ENCODE data around the gene TMEM91.
"Not testable (repeated sequence)": the region's sequence is repeated elsewhere in the genome, so short reads cannot be mapped to it uniquely, and the experiment has no call there.

Gene TMEM91

DNA sequence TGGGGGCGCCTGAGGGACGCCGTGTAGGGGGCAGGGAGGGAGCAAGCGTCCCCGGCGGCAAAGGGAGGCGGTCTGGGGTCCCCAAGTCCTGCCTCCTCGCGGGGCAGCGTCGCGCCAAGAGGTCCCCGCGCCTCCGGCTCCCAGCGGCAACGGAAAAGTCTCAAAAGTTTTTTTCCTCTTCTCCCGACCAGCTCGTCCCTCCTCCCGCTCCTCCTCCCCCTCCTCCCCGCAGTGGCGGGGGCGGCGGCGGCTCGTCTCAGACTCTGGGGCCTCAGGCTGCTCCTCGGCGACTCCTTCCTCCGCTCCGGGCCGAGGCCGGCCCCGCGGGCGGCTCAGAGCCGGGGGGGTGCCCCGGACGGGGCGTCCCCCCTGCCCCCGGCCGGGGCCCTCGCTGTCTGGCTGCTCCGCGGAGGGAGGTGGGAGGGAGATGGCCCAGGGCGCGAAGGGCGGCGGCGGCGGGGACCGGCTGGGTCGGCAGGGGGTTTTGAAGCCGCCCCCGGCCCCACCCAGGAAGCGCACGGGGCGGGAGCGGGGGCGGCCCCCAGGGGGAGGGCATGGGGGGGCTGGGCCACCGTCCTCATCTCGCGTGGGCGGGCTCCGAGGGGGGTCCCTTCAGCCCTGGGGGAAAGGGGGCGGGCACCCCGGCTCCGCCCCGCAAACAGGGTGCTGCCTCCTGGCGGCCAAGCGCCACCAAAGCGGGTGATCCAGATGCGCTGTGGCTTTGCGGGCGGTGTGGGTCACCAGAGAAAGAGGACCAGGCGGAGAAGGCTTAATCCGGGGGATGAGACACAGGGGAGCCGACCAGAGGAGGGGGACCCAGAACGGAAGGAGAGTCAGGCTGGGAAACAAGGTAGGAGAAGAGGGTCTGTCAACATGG is 22.6 kb upstream of the TMEM91 start, which contains the start of gene TGFB1:
TGFB1 (minus strand) TSS at position 457 of the 877 bp plus-strand sequence. CDS start 878 bp downstream, outside the sequence.
- DNase-seq (ENCODE audit: low read depth in 2 of 2), result peak; percentile 92 to 94

DNA sequence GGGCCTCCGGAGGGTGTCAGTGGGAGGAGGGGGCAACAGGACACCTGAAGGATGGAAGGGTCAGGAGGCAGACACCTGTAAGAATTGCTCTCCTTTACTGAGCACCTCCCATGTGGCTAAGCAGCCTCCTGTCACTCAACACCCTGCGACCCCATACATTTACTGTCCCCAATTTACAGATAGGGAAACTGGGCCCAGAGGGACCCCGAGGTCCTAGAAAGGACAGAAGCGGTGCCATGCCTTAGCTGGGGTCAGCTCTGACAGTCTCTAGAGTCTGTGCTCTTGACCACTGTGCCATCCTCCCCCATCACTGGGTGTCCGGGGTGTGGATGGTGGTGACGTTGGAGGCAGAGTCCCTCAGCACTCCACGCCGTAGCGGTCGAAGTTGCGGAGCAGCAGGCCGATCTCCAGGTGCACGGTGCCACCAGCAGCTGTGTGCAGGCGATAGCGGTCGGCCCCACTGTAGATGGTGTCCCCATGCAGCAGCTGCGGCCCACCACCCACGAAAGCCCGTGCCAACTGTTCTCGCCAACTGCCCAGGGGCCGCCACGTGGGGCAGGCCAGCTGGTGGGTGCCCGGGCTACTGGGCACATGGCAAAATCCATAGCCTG is 21.9 kb upstream of the TMEM91 start:
- DNase-seq (ENCODE audit: low read depth in 2 of 2), result no peak

DNA sequence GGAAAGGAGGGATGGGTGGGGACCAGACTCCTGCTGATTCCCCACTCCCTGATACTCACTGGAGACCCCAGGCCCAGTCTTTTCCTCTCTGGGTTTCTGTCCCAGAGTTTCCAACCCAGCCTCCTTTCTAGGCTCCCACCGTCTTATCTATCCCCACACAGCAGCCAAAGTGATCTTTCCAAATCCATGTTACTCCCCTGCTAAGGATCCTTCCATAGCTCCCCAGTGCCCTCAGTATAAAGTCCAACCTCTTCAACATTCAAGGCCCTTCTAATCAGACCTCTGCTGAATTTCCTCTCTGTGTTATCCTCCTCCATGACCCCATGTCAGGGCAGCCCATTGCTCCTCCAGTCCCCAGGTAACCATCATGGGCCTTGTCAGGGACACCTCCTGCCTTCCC is 21.3 kb upstream of the TMEM91 start:
- DNase-seq (ENCODE audit: low read depth in 2 of 2), result no peak

DNA sequence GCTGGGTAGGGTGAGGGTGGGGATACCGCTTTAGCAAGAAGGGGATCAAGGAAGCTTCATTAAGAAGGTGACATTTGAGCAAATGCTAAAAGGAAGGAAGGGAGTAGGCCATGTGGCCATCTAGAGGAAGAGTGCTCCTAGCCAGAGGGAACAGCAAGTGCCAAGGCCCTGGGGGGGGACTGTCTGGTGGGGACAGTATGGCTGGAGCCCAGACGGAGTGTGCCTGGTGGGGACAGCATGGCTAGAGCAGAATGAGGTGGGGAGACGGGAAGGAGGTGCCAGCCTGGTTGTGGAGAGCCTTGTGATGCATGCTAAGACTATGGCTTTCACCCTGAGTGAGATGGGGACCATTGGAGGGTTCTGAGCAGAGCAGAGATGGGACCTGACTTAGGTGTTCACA is 20.5 kb upstream of the TMEM91 start:
- no peak for DNase-seq (ENCODE audit: low read depth in 2 of 2)

GRCh38 chr19:41356984-41357739 is 19.2 kb upstream of the TMEM91 start:
- DNase-seq (ENCODE audit: low read depth in 2 of 2), result no peak

DNA sequence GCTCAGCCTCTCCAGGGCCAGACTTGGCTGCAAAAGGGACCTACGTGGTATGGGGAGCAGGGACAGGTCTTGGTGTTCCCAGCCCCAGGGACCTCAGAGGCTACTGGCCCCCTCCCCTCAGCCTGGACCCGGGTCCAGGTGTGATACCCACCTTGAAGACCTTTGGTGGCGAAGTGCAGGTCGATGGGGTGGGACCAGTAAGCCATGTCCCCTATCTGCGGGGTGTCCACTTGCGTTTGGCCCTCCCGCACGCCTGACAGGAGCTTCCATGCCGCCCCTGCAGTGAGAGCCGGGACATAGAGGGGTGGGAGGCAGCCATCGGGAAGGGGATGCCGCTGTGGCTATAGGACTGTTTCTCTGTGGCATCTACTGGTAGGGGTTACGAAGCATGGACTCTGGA is 18.6 kb upstream of the TMEM91 start:
- DNase-seq (ENCODE audit: low read depth in 2 of 2), result no peak

- DNase-seq (ENCODE audit: low read depth in 2 of 2), result no peak
Observed at GRCh38 chr19:41359741-41360140, 16.6 kb upstream of the TMEM91 start.

DNA sequence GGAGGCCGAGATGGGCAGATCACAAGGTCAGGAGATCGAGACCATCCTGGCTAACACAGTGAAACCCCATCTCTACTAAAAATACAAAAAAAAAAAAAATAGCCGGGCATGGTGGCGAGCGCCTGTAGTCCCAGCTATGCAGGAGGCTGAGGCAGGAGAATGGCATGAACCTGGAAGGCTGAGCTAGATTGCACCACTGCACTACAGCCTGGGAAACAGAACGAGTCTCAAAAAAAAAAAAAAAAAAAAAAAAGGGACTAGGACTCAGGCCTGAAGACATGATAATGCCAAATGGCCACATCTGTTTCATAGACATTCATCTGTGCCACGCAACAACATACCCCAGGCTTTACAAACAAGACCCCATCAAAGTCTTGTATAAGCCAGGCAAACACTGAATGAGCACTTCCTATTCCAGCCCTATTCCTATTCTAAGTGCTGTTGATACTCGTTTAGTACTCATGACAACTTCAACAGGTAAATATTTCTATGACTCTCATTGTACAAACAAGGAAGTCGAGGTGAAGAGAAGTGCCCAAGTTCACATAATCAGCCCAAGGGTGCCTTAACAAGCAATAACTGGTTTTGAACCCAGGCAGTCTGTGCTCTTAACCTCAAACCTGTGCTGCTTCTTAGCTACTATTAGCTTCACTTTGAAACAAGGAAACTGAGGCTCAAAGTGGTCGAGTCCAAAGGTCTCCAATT is 14.0 kb upstream of the TMEM91 start:
- DNase-seq (ENCODE audit: low read depth in 2 of 2), result no peak

DNA sequence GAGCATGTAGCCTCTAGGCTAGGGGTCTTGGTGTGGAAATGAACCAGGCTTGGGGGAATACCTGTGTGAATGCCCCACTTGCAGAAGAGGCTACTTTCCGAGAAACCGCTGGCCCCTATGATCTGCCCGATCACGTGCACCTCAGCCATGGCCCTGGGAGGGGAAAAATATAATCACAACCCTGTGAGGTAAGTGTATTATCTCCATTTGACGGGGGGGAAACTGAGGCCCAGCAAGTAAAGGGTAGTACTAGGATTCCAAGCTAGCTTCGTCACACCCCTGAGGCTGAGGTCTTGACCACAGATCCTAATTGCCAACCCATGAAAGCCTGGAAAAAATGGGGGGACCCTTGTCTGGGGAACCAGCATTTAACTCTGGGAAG is 13.0 kb upstream of the TMEM91 start:
- DNase-seq (ENCODE audit: low read depth in 2 of 2), result no peak

DNA sequence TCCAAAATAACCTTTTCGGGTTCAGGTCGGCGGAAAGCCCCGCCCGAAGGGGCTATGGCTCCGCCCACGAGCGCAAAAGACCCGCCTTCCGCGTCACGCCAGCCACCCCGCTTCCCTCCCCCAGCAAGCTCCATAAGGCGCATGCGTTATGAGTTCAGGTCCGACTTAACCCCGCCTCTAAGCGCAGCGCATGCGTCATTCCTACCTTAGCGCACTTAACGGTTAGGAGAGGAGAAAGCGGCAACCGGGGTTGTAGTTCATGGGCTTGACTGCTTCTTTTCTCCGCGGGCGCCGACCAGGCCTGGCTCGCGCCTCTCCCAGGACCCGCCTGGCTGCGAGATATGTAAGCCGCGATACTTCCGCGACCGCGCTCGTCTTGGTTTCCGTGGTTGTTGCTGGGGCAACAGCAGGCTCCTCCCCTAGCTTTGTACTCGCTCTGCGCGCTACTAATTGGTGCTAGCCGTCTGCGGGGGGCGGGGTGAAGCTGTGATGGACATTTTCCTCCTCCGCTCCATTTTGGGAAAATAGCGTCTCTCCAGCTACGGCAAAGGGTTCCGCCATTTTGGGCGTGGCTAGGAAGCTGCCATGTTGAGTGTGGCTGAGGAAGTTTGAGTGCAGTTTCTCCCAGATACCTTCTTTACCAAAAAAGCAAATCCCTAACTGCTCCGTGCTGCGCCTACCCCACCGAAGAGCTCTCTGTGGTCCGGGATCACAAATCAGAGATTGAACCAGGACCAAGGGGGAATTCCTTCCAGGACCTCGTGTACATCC is 12.4 kb upstream of the TMEM91 start, which contains the start of gene B9D2:
B9D2 (minus strand) TSS at position 397 of the 771 bp plus-strand sequence. CDS start 630 bp downstream, outside the sequence.
- peak; percentile 91 to 97 for DNase-seq (ENCODE audit: low read depth in 2 of 2)

DNA sequence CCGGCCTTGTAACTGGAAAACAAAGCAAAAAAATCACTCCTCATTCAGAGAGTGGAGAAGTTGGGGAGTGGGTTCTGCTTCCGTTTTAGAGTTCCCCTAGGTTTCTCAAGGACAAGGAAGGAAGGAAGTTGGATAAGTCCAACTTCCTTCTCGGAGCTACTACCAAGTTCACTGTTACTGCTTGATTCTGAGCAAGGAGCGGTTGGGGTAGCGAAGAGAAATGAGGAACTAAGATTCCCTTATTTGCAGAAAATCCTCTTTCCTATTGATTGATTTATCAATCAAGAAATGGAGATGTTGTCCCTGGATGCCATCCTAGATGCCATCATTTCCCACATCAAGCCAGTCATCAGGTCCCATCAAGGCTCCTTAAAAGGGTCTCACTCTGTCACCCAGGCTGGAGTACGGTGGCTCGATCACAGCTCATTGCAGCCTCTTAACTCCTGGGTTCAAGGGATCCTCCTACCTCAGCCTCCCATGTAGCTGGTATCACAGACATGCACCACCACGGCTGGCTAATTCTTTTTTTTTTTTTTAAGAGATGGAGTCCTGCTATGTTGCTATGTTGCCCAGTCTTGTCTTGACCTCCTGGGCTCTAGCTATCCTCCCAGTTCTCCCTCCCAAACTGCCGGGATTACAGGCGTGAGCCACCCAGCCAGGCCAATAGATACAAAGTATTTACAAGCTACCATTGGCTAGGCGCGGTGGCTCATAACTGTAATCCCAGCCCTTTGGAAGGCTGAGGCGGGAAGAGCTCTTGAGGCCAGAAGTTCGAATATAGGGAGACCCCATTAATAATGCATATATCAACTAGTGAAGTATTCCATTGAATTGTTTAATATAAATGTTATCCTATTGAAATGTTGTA is 11.6 kb upstream of the TMEM91 start:
- DNase-seq (ENCODE audit: low read depth in 2 of 2), result no peak

DNA sequence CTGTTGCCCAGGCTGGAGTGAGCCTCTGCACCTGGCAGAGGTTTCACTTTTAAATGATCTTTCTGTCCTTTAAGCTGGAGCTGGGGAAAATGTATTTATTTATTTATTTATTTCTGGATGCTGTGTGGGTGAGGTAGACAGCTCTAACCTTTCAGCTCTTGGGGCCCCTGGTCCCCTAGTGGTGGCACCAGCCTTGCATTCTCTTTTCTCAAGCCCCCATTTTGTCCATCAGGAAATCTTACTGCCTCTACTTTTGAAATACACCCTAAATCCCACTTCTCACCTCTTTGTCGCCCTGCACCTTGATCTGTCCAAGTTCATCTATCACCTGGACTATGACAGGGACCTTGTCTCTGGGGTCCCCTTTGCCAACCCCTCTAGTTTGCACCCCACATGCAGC is 10.2 kb upstream of the TMEM91 start:
- DNase-seq (ENCODE audit: low read depth in 2 of 2), result no peak

DNA sequence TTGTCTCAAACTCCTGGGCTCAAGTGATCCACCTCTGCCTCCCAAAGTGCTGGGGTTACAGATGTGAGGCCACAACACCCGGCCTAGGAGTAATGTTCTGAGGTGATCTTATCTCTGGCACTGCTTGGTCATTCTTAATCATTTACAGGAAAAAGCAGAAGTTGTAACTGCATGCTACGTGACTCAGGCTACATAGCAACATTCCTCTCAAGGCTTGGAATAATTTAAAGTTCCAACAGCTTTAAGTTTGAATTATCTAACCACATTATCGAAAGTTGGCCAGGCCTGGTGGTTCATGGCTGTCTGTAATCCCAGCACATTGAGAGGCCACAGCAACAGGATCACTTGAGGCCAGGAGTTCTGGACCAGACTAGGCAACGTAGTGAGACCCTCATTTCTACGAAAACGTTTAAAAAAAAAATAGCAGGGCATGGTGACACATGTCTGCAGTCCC is 8.5 kb upstream of the TMEM91 start:
- DNase-seq (ENCODE audit: low read depth in 2 of 2), result no peak

GRCh38 chr19:41369769-41370168 is 6.6 kb upstream of the TMEM91 start:
- no peak for DNase-seq (ENCODE audit: low read depth in 2 of 2)

- DNase-seq (ENCODE audit: low read depth in 2 of 2), result not testable (repeated sequence)
Observed at GRCh38 chr19:41371119-41371518, 5.2 kb upstream of the TMEM91 start.

DNA sequence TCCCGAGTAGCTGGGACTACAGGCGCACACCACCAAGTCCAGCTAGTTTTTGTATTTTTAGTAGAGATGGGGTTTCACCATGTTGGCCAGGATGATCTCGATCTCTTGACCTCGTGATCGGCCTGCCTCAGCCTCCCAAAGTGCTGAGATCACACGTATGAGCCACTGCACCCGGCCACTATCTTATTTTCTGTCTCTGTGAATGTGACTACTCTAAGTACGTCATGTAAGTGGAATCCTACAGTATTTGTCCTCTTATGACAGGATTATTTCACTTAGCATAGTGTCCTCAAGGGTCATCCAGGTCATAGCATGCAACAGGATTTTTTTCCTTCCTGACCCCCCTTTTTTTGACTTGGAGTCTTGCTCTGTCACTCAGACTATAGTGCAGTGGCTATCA is 4.8 kb upstream of the TMEM91 start:
- no peak for DNase-seq (ENCODE audit: low read depth in 2 of 2)

DNA sequence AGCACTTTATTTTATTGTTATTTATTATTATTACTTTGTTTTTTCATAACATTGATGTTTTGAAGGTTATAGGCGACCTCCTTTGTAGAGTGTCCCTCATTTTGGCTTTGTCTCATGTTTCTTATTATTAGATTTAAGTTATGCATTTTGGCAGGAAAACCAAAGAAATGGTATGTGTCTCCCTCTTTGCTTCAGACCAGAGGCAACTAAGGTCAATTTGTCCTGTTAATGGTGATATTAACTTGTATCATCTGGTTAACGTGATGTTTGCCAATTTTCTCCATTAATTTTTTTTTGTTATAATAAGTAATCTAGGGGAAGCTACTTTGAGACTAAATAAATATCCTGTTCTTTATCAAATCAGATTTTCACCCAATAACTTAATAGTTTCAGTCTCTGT is 3.8 kb upstream of the TMEM91 start:
- DNase-seq (ENCODE audit: low read depth in 2 of 2), result no peak

DNA sequence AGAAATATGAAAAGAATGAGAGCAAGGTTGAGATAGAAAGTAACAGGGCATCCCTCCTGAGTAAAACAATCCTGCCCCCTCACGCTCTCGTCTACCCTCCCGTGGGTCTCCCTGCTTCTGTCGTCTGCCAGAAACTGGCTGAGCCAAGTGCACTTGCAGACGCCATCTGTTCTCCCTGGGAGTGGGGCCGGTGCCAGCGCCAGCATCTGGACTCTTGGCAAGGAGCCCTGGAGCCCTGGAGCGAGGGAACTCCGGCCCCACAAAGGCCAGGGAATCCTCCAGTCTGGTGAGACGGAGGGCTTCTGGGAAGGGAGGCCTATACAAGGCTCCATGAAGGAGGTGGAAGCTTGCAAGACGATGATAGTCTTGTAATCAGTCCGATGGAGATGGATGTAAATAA is 2.3 kb upstream of the TMEM91 start:
- no peak for DNase-seq (ENCODE audit: low read depth in 2 of 2)

DNA sequence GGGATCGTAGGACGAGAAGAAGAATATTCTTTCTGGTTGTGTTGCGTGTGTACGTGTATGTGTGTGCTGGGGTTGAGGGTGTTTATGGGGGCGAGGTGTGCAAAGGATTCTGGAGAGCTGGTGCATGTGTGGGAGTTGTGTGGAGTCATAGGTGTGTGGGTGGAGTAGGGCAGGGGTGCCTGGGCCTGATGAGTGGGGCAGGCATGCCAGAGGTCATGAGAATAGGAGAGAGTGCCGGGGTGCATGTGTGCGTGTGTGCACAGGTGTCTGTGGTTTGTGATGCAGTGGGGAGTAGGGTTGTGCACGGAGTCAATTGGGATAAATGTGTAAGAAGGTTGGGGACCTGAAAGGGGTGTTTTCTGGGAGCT is 649 bp downstream of the TMEM91 start:
- DNase-seq (ENCODE audit: low read depth in 2 of 2), result peak in 1 of 2 donors; percentile 46
